Common myeloid progenitor, CD34-positive (primary cell): ENCODE measurements around the gene CHRND.

Experiments used
- CTCF ChIA-PET: fragments of 350-600 bp; sonication (Branson Sonifier 250); formaldehyde crosslinking; loops from one replicate; lab custom pipeline; 2021; ENCODE audit warnings: antibody characterized with exemption; lab: Charles Lee
- POLR2A ChIA-PET: fragments of 350-600 bp; sonication (Branson Sonifier 250); formaldehyde crosslinking; loops from one replicate; lab custom pipeline; 2021; ENCODE audit warnings: antibody characterized with exemption; lab: Charles Lee
- DNase-seq, 3 donors: peaks; one replicate each; pipeline versions ENCODE4 v3.0.0 to v3.0.0-alpha.2; 2013
- H3K27ac ChIP-seq, 2 experiments: 1 replicate in 1 of 2; 2 replicates in 1 of 2; pipeline ENCODE4 v1.7.0; 2013; ENCODE audit warnings: inconsistent platforms in 2 of 2, low read length in 2 of 2, mild to moderate bottlenecking in 2 of 2, low read depth in 1 of 2, moderate library complexity in 1 of 2; ENCODE audit not compliant: severe bottlenecking in 2 of 2, insufficient read depth in 1 of 2, poor library complexity in 1 of 2
- H3K27me3 ChIP-seq, 5 experiments: replicated peaks in 2 of 5; 1 replicate in 3 of 5; 2 replicates in 2 of 5; pipeline versions ENCODE4 v1.6.1 to v1.7.0; 2013; ENCODE audit warnings: low read length in 4 of 5, mild to moderate bottlenecking in 2 of 5, moderate library complexity in 2 of 5, inconsistent platforms in 1 of 5; ENCODE audit not compliant: insufficient read depth in 5 of 5, control insufficient read depth in 4 of 5
- H3K36me3 ChIP-seq, 4 experiments: 1 replicate in 2 of 4; 2 replicates in 2 of 4; pipeline versions ENCODE4 v1.6.1 to v1.7.0; 2013; ENCODE audit warnings: low read length in 3 of 4, control low read depth in 1 of 4, mild to moderate bottlenecking in 1 of 4; ENCODE audit not compliant: control insufficient read depth in 4 of 4, insufficient read depth in 4 of 4
- H3K4me1 ChIP-seq, 4 experiments: 1 replicate in 3 of 4; 2 replicates in 1 of 4; pipeline versions ENCODE4 v1.6.1 to v1.7.1; 2013; ENCODE audit warnings: low read length in 3 of 4, mild to moderate bottlenecking in 3 of 4, control low read depth in 1 of 4, inconsistent platforms in 1 of 4, moderate library complexity in 1 of 4; ENCODE audit not compliant: control insufficient read depth in 4 of 4, insufficient read depth in 4 of 4; ENCODE audit errors: control extremely low read depth in 1 of 4
- H3K4me3 ChIP-seq, 7 experiments: 1 replicate in 4 of 7; 2 replicates in 3 of 7; pipeline versions ENCODE4 v1.5.1 to v1.7.0; 2013; ENCODE audit warnings: mild to moderate bottlenecking in 7 of 7, low read length in 6 of 7, moderate library complexity in 6 of 7, inconsistent platforms in 2 of 7, low read depth in 2 of 7, control low read depth in 1 of 7; ENCODE audit not compliant: insufficient read depth in 4 of 7, control insufficient read depth in 1 of 7; ENCODE audit errors: extremely low read depth in 1 of 7
- H3K9me3 ChIP-seq, 5 experiments: 1 replicate in 4 of 5; 2 replicates in 1 of 5; pipeline versions ENCODE4 v1.6.1 to v1.7.1; 2013; ENCODE audit warnings: low read length in 4 of 5, mild to moderate bottlenecking in 2 of 5, inconsistent platforms in 1 of 5, low read depth in 1 of 5, moderate library complexity in 1 of 5; ENCODE audit not compliant: control insufficient read depth in 4 of 5, insufficient read depth in 2 of 5; ENCODE audit errors: control extremely low read depth in 1 of 5
- WGBS: methylation state at CpG from one replicate; pipeline ENCODE4 v1.1.5; 2013; ENCODE audit not compliant: insufficient coverage; 5-methylcytosine and 5-hydroxymethylcytosine counted together

CHRND gene

DNA sequence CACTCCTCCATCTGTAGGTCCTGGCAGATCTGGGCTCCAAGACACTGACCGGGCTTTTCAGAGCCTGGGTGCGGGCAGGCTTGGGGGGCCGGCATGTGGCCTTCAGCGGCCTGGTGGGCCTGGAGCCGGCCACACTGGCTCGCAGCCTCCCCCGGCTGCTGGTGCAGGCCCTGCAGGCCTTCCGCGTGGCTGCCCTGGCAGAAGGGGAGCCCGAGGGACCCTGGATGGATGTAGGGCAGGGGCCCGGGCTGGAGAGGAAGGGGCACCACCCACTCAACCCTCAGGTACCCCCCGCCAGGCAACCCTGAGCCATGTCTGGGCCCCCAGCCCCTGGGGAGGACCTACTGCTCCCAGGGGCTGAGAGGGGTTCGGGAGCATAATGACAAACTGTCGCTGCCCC lies 761 bp upstream of the CHRND start:
- Histone ChIP-seq H3K9me3 (no peaks in the 10 kb centered on the region), H3K4me1 (peaks cover 0 to 36% (median 22%) of the 10 kb centered on the region in 4 experiments), H3K27me3 (peaks cover 0 to 62% (median 12%) of the 10 kb centered on the region in 5 experiments), H3K36me3 (no peaks in the 10 kb centered on the region), H3K27ac (no peak overlapping the region), H3K4me3 (no peak overlapping the region)
- CTCF ChIA-PET, result interaction anchor here (1.2 to 1.6 kb wide), 2 partner anchors 85 to 596 kb away, joined by 3 to 5 read pairs; no protein-coding TSS in a partner anchor
- DNase-seq, result no peak
- POLR2A ChIA-PET, result no interaction called here
- 94% methylated on average over 9 of the region's 14 CpGs for WGBS

DNA sequence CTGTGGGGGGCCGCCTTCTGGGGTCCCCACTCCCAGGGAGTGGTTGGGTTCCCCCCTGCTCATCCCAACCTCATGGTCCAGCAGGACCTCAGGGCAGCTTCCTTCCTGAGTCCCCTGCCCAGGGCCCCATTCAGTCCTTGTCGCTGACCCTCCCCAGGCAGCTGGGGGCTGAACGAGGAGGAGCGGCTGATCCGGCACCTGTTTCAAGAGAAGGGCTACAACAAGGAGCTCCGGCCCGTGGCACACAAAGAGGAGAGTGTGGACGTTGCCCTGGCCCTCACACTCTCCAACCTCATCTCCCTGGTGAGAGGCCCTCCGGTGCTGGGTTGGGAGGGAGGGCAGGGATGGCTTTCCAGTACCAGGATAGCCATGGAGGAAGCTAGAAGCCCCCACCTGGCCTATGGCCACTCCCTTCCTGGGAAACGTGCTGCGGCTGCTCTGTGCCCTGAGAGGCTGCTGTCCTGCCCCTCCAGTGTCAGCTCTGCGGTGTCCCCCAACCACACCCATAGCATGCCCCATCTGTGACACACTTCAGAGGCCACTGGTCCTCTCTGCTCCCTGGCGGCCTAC lies 497 bp downstream of the CHRND start:
- CTCF ChIA-PET, result interaction anchor here (1.3 kb wide), 1 partner anchor 10 kb away, joined by 3 read pairs; no protein-coding TSS in a partner anchor

DNA sequence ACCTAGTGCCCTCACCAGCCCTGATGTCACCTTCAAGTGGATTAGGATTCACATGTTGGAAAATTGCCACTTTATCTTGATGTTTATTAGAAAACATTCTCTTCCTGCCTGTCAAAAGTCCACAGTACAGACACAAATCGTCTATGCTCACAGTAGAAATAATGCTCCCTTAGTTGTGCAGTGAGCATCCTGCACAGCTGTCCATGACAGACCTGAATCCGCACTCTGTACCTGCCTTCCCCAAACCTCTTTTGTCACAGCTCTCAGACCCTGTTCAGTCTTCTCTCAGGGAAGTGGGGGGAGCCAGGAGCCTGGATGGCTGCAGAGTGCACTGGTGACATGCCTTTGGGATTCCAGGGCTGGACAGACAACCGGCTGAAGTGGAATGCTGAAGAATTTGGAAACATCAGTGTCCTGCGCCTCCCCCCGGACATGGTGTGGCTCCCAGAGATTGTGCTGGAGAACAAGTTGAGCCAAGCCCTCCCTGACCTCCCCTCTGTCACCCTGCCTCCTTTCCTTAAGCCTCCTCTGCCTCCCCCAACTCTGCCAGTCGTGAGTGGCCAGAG lies 2.0 kb downstream of the CHRND start:
- H3K27ac ChIP-seq, result no peak overlapping the region
- 100% methylated on average over 3 of the region's 6 CpGs for WGBS
- POLR2A ChIA-PET, result no interaction called here
- H3K36me3 ChIP-seq, result no peaks in the 10 kb centered on the region
- peaks cover 0 to 23% (median 15%) of the 10 kb centered on the region in 4 experiments for H3K4me1 ChIP-seq
- DNase-seq, result no peak
- CTCF ChIA-PET, result no interaction called here
- no peaks in the 10 kb centered on the region for H3K9me3 ChIP-seq
- H3K27me3 ChIP-seq, result peaks cover 0 to 35% (median 6%) of the 10 kb centered on the region in 5 experiments
- no peak overlapping the region for H3K4me3 ChIP-seq

More for the DNA sequence above, 497 bp downstream of the CHRND start:
- no peak for DNase-seq
- Histone ChIP-seq H3K4me1 (peaks cover 0 to 36% (median 22%) of the 10 kb centered on the region in 4 experiments), H3K9me3 (no peaks in the 10 kb centered on the region), H3K36me3 (no peaks in the 10 kb centered on the region), H3K27me3 (peaks cover 0 to 50% (median 11%) of the 10 kb centered on the region in 5 experiments), H3K27ac (no peak overlapping the region), H3K4me3 (no peak overlapping the region)
- WGBS, result 74% methylated on average over 7 of the region's 13 CpGs
- POLR2A ChIA-PET, result no interaction called here

DNA sequence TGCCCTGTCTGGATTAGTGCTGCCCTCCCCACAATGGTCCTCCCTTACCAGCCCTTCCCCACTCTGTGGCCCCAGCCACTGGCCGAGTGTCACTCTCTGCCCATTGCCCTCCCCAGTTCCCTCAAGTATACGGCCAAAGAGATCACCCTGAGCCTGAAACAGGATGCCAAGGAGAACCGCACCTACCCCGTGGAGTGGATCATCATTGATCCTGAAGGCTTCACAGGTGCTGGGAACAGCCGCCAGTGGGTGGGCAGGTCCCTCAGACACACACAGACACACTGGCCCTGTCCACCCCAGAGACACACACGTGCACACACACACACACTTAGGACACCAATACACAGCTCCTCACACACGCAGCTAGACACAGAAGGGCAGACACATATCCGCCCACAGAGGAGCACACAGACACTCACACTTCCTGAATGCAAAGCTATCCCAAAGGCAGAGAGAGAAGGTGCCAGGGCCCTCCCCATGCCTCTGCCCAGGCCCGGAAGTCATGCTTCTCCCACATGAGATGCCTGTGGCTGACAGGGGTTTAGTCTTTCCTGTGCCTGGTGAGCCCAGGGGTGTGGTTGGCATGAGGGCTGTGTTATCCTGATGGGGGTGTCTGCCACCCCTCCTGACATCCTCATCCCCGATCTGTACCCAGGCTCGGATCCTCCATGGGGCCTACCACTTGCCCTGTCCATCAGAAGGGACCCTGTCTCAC lies 2.9 kb downstream of the CHRND start:
- H3K27me3 ChIP-seq, result peaks cover 0 to 26% (median 4%) of the 10 kb centered on the region in 5 experiments
- no peak overlapping the region for H3K4me3 ChIP-seq
- no peak overlapping the region for H3K27ac ChIP-seq
- peak in 1 of 3 donors; percentile 26 for DNase-seq
- H3K36me3 ChIP-seq, result no peaks in the 10 kb centered on the region
- ChIA-PET CTCF (no interaction called here), POLR2A (no interaction called here)
- H3K4me1 ChIP-seq, result peaks cover 0 to 15% (median 10%) of the 10 kb centered on the region in 4 experiments
- no peaks in the 10 kb centered on the region for H3K9me3 ChIP-seq
- WGBS, result 77% methylated on average over 7 of the region's 11 CpGs

DNA sequence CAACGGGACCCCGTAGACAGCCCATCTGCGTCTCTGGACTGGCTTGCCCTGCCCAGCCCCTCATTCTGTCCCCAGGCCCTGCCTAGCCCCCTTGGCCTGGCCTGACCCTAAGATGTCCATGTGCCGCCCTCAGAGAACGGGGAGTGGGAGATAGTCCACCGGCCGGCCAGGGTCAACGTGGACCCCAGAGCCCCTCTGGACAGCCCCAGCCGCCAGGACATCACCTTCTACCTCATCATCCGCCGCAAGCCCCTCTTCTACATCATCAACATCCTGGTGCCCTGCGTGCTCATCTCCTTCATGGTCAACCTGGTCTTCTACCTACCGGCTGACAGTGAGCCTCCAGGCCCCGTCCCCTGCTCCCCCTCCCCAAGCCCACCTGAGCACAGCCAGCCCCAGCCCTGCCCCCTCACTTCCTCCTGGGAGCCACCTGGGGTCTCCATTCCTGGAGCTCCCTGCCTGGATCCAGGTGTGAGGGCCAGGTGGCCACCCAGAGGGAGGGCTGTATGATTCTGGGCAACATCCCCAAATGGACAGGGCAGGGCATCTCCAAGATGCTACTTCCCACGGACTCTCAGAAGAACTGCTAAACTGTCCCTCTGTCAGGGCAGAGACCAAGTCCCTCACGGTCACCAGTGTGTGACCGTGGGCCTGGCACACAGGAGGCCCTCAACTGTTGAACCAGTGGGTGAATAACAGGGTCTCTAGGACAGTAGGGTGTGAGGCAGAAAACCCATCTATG lies 4.0 kb downstream of the CHRND start:
- no peaks in the 10 kb centered on the region for H3K36me3 ChIP-seq
- no peak overlapping the region for H3K4me3 ChIP-seq
- CTCF ChIA-PET, result no interaction called here
- peaks cover 0 to 16% (median 0%) of the 10 kb centered on the region in 5 experiments for H3K27me3 ChIP-seq
- no peaks in the 10 kb centered on the region for H3K9me3 ChIP-seq
- H3K4me1 ChIP-seq, result peaks cover 0 to 8% (median 3%) of the 10 kb centered on the region in 4 experiments
- WGBS, result 97% methylated on average over 16 of the region's 17 CpGs
- POLR2A ChIA-PET, result no interaction called here
- no peak for DNase-seq
- no peak overlapping the region for H3K27ac ChIP-seq

DNA sequence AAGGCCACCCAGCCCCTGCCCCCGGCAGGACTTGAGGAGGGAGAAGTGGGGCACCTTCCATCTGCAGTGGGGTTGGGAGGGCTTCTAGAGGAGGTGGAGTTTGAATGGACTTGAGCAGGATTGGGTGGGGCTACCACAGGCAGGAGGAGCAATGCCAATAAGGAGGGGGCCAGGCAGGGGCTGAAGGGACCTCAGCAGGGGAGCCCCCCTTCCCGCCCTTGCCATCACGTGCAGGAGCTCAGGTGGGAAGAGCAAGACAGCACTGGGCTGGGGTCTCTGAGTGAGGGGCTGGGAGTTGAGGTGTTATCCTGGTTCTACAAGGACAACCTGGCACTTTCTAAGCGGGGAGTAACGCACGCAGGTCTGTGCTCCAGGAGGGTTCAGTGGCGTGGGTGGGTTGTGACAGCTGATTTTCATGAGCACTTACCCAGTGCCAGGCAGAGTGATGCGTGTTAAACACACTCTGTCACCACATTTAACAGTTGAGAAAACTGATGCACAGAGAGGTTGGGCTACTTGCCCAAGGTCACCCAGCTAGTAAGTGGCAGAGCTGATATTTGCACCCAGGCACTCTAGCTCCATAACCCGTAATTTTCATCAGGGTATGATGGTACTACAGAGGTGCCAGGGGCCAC lies 4.8 kb downstream of the CHRND start:
- ChIA-PET POLR2A (no interaction called here), CTCF (interaction anchor here (1.2 kb wide), 1 partner anchor 19 kb away, joined by 3 read pairs; the partner anchor contains the start of genes EIF4E2 and TIGD1)
- Histone ChIP-seq H3K27me3 (peaks cover 0 to 12% (median 0%) of the 10 kb centered on the region in 5 experiments), H3K9me3 (no peaks in the 10 kb centered on the region), H3K4me1 (peaks cover 0 to 8% (median 3%) of the 10 kb centered on the region in 4 experiments), H3K36me3 (no peaks in the 10 kb centered on the region), H3K4me3 (no peak overlapping the region), H3K27ac (no peak overlapping the region)
- WGBS, result 93% methylated on average over 5 of the region's 9 CpGs
- DNase-seq, result no peak
